Measurements from ENCODE around the gene MRPL4. TPM values are rescaled to one million over a fixed set of nuclear protein-coding genes. Genes with fewer than 3 reads are reported as not detected.

The MRPL4 gene
- total and polyA plus RNA-seq, 10 of the 15 experiments (the other 5 are each of a cell fraction or from before 2014, with no cell fraction given) = 0.79 to 221 (median 112) TPM

DNA sequence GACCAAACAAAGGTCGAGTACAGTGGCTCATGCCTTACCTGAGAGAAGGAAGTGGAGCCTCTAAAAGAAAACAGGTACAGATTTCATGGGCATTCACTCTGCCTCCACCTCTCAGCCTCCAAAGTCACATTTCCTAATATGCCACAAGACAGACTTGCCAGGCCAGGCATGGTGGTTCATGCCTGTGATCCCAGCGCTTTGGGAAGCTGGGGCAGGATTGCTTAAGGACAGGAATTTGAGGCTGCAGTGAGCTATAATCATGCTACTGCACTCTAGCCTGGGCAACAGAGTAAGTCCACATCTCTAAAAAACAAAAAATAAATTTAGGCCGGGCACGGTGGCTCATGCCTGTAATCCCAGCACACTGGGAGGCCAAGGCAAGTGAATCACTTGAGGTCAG lies 46.4 kb upstream of the MRPL4 start:
- WGBS (ENCODE audit: insufficient coverage, insufficient replicate concordance, low lambda C conversion rate, missing lambda C conversion rate) = 95% methylated on average over 4 of the region's 4 CpGs
- intact Hi-C loops (cut with micrococcal nuclease; ENCODE audit: unreplicated experiment) (no loop called here), in situ Hi-C loops (cut with MboI) (no loop called here)
- Histone ChIP-seq H3K27ac (ENCODE audit: control insufficient read depth, insufficient read depth) (no peak overlapping the region), H3K79me2 (ENCODE audit: control insufficient read depth, insufficient read depth, low read length) (no peaks in the 10 kb centered on the region), H3K4me2 (ENCODE audit: control insufficient read depth, insufficient read depth) (no peak overlapping the region), H2AFZ (ENCODE audit: control insufficient read depth, low read depth, low read length) (no peak overlapping the region), H3K4me3 (no peak overlapping the region), H3K4me1 (ENCODE audit: control insufficient read depth, insufficient read depth, low read length) (peaks cover 12% of the 10 kb centered on the region), H3K36me3 (ENCODE audit: control insufficient read depth in 2 of 2, insufficient read depth in 2 of 2, low read length in 1 of 2) (no peaks in the 10 kb centered on the region), H3K9me3 (replicated peaks; ENCODE audit: control insufficient read depth, insufficient read depth, low read length) (peaks cover 3% of the 10 kb centered on the region; the same call in 1 of the 3 replicates), H3K27me3 (replicated peaks in 1 of 2; ENCODE audit: control insufficient read depth in 2 of 2, insufficient read depth in 2 of 2, low read length in 1 of 2) (no peaks in the 10 kb centered on the region), H4K20me1 (ENCODE audit: control insufficient read depth, insufficient read depth) (no peaks in the 10 kb centered on the region), H3K9ac (ENCODE audit: control insufficient read depth, insufficient read depth, low read length) (no peak overlapping the region)
- no peak for FAIRE-seq
- CTCF ChIA-PET = interaction anchor here (0.8 kb wide), 1 partner anchor 73 kb away, joined by 3 read pairs; no protein-coding TSS in a partner anchor
- SMC1A ChIA-PET (ENCODE audit: uncharacterized antibody, unreplicated experiment) = interaction anchor here (0.6 to 0.8 kb wide), 2 partner anchors 10 to 21 kb away, joined by 3 read pairs; no protein-coding TSS in a partner anchor
- no TSS peak for BruUV-seq (replicated peaks)
- POLR2A ChIA-PET = interaction anchor here (0.7 kb wide), 1 partner anchor 92 kb away, joined by 4 read pairs; no protein-coding TSS in a partner anchor
- RAD21 ChIA-PET (ENCODE audit: unreplicated experiment) = interaction anchor here (0.8 to 1.3 kb wide), 3 partner anchors 14 to 44 kb away, joined by 3 to 4 read pairs (median 4); no protein-coding TSS in a partner anchor
- no peak for DNase-seq (ENCODE audit: low read depth, low spot score)
- no peak for ATAC-seq
- TF ChIP-seq CREB1 (IDR thresholded peaks at IDR 0.05; ENCODE audit: low read depth) (no peak), CHD2 (IDR thresholded peaks at IDR 0.05; ENCODE audit: borderline replicate concordance, low read depth, low read length) (no peak), USF2 (IDR thresholded peaks at IDR 0.05; ENCODE audit: borderline replicate concordance, low read depth, low read length) (no peak), SKIL (IDR thresholded peaks at IDR 0.05; ENCODE audit: low read depth, poor library complexity, severe bottlenecking) (no peak), ZNF207 (IDR thresholded peaks at IDR 0.05; ENCODE audit: borderline replicate concordance) (no peak), MYC (IDR thresholded peaks at IDR 0.05; ENCODE audit: insufficient read depth, insufficient read length, insufficient replicate concordance, low read length, severe bottlenecking) (no peak), MXI1 (IDR thresholded peaks at IDR 0.05; ENCODE audit: low read depth, low read length) (no peak), EP300 (IDR thresholded peaks at IDR 0.05; ENCODE audit: borderline replicate concordance in 1 of 2, control insufficient read depth in 1 of 2, low read depth in 2 of 2, low read length in 2 of 2) (no peak), RUNX3 (IDR thresholded peaks at IDR 0.05; ENCODE audit: low read length) (no peak), CBX3 (IDR thresholded peaks at IDR 0.05; ENCODE audit: borderline replicate concordance, low read depth) (no peak), ZNF274 (IDR thresholded peaks at IDR 0.05; ENCODE audit: insufficient read depth, insufficient read length) (no peak), ZSCAN29 (IDR thresholded peaks at IDR 0.05) (no peak), ATF7 (IDR thresholded peaks at IDR 0.05; ENCODE audit: low read depth) (no peak), POLR2AphosphoS5 (IDR thresholded peaks at IDR 0.05; ENCODE audit: low read length) (no peak)
- TF ChIP-seq, protein P1, sequence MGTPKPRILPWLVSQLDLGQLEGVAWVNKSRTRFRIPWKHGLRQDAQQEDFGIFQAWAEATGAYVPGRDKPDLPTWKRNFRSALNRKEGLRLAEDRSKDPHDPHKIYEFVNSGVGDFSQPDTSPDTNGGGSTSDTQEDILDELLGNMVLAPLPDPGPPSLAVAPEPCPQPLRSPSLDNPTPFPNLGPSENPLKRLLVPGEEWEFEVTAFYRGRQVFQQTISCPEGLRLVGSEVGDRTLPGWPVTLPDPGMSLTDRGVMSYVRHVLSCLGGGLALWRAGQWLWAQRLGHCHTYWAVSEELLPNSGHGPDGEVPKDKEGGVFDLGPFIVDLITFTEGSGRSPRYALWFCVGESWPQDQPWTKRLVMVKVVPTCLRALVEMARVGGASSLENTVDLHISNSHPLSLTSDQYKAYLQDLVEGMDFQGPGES (IDR thresholded peaks at IDR 0.05) = no peak

Measured in GM12878 (cell line).